NK-92 (cell line): ENCODE measurements around the gene TOPORS.
A peak's percentile ranks its signal among the peaks of the same experiment; 100 is the strongest.
"Not testable (repeated sequence)": the region's sequence is repeated elsewhere in the genome, so short reads cannot be mapped to it uniquely, and the experiment has no call there.

Experiments used
- DNase-seq: peaks from one replicate; lab custom pipeline; 2025; ENCODE audit not compliant: unreplicated experiment; lab: John Stamatoyannopoulos, UW

Gene TOPORS

DNA sequence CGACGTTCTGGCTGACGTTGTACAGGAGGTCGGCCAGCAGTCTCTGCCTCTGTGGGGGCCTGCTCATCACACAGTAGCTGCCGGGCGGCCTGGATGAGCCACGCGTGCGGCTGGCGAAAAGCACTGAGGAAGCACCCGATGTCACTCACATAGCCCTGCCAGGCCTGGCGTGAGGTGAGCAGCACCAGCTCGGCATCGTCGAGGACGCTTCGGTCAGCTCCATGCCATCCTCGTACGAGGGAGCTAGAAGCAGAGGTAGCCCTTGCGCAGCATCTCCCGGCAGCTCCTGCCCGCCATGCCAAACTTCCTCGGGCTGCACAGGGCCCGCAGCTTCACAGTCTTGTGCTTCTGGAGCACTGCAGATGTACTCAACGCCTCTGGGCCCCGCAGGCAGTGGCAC, 14.4 kb upstream of the TOPORS start:
- no peak for DNase-seq

DNA sequence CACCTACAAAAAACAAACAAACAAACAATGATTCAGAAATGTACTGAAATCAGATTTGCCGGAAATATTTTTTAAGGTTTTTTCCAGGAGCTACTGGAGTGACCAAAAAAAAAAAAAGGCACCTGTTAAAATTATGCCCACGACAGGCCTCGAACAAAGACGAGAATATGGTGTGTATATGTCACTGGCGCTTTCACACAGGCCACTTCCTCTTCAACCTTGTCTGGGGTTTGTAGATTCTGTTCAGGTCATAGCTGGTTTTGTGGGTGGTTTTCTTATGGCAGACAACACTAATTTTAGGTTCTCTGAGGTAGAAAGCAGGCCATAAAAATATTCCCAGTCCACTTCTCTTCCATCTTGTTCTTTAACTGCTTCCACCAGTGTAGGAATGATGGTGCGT, 13.6 kb upstream of the TOPORS start:
- no peak for DNase-seq

DNA sequence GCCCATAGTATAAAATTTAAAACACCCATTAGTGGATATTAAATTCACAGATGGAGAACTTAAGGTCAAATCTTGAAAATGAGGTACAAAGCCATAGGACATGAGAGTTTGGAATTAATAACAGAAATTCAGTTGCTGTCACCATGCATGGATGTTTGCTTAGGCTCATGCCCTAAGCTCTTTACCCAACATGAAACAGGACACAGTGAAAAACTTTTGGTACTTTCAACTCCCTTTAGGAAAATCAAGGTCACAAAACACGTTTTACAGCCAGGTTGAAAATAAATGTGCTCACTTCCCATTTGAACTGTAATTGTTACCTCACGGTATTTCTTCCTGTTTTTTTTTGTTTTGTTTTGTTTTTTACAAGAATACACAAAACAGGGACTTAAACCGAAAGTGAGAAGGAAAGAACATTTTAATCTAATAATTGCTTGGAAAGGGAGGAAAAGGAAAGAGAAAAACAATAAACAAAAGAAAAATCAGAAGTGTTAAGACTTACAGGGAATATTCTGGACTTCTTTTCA, 6.1 kb upstream of the TOPORS start:
- no peak for DNase-seq

DNA sequence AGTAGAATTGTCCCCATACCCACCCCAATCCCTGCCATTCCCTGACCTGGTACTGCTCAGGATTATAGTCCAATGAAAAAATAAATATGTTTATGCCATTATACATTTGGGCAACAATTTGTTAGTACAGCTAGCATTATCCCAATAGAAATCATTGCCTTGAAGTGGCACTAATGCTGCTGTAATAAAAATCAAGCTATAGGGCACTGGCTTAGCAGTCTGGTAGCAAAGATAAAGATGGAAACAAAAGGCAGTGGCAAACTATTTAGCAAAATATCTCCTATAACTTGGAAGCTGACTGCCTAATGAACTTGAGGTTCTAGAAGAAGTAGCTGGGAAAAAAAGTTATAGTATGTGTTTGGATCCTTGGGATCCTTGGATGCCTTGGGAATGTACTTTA, 2.2 kb upstream of the TOPORS start:
- no peak for DNase-seq

DNA sequence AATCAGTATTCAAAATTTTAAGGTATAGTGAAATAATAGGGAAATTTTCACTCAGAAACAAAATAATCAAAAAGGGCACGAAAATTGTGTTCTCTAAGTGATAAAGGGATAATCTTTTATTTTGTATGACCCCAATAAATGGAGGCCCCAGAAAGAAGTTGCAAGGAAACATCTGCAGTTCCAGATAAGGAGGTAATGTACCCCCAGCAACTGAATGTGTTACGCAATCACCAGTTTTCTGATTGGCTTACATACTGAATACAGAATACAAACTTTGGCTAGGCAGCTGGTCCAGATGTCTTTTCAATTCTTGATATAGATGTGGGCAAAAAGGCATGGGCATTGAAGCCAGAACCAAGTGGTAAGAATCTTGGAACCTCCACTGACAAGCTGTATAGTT, 1.7 kb upstream of the TOPORS start:
- DNase-seq, result no peak

DNA sequence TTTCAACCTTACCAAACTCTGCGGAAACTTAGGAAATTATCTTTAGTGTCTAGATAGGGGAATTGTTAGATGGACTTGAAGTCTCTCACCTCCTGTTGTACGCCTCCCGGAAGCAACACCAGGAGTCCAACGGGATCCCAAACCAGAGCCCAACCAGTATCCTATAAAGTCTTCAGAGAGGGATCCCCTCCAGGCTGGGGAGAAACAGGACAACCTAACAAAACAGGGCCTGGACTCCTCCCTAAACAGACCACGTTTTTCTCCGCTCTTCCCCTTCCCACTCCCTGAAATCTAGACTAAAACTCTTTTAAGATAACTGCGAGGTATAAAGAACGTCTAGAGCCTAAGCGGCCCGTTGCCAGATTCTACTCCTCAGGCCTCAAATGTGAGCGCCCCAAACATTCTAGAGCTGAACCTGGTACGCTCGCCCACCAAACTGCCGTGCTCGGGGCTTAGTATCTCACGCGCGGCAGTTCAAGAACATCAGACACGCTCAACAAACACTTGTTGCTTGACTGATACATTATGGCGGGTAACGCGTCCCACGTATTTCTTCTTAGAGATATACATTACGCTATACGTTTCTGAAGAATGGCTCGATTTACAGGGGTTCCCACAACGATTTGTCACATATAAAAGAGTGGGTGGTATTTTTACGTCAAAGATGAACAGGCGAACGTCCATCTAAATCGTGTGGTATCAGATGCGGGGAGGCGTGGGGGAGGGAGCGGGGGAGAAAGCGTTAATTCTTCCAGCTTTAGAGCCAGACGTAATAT, 922 bp downstream of the TOPORS start:
- no peak for DNase-seq

DNA sequence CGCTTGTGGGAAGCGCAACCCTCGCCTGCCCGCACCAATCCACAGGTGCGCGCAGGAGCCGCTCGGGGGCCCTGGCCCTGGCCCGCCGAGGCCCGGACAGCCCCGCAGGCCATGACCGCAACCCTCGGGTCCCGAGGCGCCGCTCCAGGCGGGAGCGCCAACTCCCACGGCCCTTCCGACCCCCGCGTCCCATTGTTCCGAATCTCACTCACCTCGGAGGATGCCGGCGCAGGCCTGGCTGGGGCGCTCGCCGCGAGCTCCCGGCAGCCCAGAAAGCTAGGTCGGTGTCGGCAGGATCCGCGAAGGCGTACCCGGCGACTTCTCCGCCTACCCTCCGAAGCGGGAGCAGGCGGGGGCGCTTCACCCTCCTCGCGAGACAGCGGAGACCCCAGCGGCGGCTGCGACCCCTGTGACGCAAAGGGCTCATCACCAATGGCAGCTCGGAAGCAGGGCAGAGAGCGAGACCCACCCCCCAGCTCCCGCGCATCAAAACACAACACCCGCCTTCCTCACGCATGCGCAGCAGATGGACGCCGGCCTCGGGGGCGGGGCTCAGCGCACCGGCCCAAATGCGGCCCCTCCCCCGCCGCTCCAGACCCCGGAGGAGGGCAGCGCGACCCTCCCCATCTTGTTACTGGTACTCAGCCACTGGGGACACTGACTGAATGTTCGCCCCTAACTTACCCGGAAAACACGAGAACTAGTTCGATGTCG, 1.7 kb downstream of the TOPORS start:
- peak; percentile 90 for DNase-seq

DNA sequence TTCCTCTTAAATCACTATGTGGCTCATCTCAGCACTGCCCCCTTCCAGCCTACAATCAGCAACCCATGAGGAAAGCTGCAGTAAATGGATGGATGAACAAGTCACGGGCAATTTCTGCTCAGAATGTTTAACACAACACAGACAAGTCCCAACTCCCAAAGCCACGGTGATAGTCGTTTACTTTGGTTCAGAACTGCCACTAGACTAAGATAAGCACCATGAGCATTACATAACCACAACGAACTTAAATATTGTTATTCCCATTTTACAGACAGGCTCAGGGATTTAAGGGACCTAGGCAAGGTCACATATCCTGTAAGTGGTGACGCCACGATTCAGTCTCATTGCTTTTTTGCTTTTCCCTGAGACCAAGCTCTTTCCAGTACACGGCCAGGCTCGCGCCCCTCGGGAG, 2.2 kb downstream of the TOPORS start:
- no peak for DNase-seq

DNA sequence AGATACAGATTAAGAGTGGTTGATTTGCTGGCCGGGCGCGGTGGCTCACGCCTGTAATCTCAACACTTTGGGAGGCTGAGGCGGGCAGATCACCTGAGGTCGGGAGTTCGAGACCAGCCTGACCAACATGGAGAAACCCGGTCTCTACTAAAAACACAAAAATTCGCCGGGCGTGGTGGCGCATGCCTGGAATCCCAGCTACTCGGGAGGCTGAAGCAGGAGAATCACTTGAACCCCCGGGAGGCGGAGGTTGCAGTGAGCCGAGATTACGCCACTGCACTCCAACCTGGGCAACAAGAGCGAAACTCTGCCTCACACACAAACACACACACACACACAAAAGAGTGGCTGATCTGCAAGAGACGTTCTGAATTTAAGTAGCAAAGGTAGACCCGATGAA, 4.2 kb downstream of the TOPORS start:
- DNase-seq, result not testable (repeated sequence)

DNA sequence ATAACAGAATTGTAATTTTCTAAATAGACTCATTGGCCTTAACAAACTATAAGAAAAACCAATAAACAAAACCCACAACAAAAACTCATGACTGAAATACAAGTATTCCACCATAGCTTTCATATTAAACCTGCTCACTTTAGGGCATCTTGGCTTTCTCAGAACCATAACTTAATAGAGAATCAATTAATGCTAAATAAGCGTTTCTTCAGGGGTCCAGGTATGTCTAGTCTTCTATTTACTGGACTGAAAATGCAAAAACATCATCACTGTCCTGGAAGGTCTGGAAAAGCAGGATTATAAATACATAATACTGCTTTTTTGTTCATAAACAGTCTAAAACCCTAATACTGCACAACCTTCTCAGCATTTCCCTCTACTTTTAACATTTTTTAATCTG, 6.5 kb downstream of the TOPORS start:
- DNase-seq, result no peak

DNA sequence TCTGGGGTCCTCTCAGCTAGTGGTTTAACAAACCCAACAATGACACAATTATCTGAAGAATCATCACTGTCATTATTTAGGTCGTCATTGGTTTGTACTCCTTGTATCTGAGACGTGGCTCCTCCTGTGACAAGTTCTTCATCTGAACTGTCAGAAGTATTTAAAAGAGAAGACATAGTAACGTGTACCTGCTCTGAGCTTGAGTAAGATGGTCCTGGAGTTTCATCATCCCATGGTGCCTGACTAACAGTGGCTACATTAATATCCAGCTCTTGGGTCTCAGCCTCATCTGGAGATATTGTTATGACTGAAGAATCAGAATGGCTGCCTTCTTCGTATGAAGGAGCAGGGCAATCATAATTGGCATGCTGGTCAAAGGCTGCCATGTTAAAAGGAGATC, 9.3 kb downstream of the TOPORS start:
- DNase-seq, result no peak

DNA sequence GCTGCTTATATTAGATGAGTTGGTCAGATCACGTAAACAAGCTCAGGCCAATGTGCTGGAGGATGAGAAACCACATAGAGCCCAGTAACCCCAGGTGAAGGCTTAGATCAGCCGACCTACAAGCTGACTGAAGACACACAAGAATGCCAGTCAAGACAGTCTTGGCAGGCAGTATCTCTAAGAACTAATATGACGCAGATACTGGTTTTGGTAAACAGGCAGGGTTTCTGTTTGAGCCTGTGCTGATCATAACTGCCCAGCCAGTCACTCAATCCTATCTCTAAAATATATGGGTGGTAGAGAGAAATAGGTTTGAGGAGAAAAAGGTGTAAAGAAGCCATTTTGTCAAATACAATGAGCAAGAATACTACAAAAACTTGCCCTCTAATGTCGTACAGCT, 18.6 kb downstream of the TOPORS start:
- DNase-seq, result no peak

DNA sequence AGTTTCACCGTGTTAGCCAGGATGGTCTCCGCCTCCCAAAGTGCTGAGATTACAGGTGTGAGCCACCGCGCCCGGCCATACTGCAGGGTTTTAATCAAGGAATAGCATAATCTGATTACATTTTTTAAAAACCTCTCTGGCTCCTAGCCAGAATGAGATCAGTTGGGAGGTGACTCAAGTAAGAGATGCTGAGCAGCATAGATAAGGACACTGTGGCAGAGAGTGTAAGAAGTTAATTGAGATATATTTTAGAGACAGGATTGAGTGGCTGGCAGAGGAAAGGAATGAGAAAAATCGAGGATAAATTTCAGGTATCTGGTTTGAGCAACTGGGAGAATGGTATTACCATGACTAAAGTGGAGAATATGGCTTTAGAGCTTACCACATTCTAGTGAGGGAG, 19.1 kb downstream of the TOPORS start:
- no peak for DNase-seq

DNA sequence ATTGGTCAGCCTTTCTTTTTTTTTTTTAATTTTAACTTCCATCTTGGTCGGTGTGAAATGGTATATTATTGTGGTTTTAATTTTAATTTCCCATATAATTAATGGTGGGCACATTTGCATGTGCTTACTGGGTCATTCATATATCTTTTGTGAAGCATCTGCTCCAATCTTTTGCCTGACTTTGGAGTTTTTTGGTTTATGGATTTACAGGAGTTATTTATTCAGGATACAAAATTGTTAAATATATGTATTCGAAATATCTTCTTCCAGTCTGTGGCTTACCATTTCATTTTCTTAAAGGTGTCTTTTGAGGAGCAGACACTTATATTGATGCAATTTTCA, 25.7 kb downstream of the TOPORS start:
- DNase-seq, result no peak

DNA sequence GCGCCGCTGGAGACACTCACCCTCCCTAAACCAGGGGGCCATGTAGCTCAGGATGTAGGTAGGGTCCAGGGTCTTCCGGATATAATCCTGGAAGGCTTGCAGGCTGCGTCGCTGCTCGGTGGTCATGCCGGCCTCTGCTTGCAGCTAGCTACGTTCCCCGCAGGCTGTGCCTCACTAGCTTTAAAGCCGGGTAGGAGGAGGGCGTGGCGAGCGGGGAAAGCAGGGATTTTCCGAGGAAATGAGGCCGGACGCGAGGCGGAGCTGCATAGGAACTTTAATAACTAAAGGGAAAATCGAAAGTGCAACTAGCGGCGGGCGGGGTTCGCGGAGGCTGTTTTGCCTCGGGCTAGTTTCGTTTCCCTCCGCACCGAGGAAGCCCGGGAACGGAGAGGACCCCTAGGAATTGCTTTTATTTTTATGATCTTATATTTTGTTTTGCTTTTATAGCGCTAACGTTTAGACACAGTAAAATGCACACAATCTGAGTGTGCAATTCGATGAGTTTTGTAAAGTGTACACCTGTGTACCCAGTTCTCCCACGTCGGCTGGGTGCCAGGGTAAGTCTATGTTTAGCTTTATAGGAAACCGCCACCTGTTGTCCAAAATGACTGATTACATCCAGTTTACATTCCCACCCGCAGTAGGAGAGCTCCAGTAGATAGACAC, 26.2 kb downstream of the TOPORS start, which contains the start of gene RIGI:
RIGI (minus strand) TSS at position 156 of the 666 bp plus-strand sequence; CDS start at position 126, 30 bp downstream.
- DNase-seq, result peak; percentile 37

DNA sequence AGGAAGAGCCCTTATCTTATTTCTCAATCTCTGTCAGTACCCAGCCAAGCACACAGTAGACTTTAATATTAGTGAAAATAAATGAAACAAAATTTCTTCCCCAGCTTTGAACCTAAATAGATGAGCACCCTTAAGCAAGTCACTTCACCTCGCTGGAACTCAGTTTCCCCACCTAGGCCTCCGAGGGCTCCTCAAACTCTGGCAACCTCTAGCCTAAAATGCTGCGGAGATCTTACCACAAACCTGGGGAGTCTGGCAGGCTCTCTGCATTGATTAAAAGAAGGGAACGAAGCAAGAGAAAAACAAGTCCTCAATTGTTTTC, 26.7 kb downstream of the TOPORS start:
- DNase-seq, result no peak

DNA sequence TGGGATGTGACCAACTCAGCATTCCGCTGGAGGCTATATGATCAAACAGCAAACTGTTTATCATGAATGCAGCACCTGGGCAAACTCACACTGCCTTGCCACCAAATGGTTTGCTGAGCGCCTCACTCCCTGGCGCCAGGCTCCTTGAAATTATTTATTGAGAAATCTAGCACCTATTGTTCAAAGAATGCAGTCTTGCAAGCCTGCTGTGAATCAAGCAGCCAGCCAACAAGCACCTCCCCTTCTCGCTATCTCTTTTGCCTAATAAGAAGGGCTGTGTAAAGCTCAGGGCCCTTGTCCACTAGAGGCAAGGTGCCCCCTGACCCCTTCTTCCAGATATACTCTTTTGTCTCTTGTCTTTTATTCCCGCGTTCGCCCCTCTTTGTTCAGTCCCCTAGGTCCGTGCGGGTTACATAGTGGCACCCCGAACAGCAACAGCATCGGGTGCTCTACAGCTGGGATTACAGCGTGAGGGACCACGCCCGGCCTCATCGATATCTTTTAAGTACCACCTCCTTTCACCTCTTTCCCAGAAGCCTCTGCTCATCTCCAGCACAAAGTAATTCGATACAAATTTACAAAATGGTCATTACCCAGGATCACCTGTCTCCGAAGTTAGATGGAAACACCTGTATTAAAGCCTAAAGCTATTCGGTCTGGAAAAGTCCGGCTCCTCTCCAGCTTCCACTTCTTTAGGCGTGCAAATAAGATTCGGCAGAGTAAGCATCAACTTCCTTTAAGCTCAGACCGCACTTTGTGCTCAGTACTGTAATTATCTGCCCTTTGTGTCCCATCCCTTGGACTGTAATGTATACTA, 27.3 kb downstream of the TOPORS start:
- DNase-seq, result no peak

DNA sequence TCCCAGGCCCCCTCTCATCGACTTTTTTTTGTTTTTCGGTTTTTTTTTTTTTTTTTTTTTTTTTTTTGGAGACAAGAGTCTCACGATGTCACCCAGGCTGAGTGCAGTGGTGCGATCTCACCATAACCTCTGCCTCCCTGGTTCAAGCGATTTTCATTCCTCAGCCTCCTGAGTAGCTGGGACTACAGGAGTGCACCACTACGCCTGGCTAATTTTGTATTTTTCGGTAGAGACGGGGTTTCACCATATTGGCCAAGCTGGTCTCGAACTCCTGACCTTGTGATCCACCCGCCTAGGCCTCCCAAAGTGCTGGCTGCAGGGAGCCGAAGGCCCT, 27.9 kb downstream of the TOPORS start:
- DNase-seq, result not testable (repeated sequence)

DNA sequence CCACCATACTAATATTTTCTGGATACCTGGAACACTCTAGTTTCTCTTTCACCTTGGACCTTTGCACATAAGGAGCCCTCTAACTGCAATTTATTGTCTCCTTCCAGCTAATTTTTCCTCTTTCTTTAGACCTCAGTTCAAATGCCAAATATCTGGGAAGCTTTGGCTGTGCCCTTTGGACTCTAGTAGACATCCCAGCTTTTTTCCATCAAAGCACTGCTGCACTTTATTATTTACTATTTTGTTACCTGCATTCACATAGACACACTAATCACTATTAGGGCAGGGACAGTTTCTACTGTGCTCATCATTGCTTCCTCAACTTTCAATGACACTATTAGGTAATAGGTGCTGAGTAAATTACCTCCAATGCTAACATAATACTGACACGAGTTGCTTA, 28.5 kb downstream of the TOPORS start:
- no peak for DNase-seq

DNA sequence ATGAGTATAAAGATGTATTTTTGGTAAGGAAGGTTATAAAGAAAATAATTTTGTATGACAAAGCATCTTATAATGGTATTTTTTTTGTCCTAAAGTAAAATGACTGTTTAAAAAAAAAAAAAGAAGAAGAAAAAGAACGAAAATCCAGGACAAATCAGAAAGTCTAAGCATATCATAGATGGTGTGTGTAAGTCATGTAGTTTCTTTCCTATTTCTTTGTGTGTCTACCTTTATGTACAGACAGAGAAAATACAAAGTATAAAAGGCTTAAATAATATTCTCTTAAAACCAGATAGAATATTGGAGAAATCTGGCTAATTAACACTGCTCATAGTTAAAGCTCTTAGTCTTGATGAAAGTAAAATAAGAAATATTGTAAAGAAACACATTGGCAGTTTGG, 34.1 kb downstream of the TOPORS start:
- no peak for DNase-seq

DNA sequence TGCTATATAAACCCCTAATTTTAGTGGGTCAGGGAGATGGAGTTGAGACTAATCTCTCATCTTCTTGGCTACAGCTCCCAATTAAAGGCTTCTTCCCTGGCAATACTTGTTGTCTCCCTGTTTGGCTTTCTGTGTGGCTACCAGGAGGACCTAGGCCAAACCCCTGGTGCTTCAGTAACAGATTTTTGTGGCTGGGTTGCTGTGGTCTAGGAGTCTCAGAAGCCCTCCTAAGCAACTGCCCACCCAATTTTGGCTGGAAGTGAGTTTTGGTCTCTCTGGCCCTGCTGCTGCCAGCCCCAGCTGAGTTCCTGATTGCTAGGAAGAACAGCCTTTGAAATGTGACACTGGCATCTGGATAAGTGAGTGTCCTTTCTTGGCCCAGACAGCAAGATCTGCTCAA, 36.1 kb downstream of the TOPORS start:
- no peak for DNase-seq
